NCI-H446 (cell line): ENCODE measurements around the gene MEN1.
A peak's percentile ranks its signal among the peaks of the same experiment; 100 is the strongest.

Experiments
- DNase-seq, 2 experiments: peaks; one replicate each; lab custom pipeline; 2025; lab: John Stamatoyannopoulos, UW

The MEN1 gene

GRCh38 chr11:64762674-64763525 is 47.5 kb downstream of the MEN1 start:
- DNase-seq, result no peak

GRCh38 chr11:64762277-64762673 is 48.1 kb downstream of the MEN1 start:
- no peak for DNase-seq

- no peak for DNase-seq
These were observed 49.5 kb downstream of the MEN1 start for GRCh38 chr11:64760759-64761420.

GRCh38 chr11:64759722-64760719 is 50.3 kb downstream of the MEN1 start, which contains the start of gene PYGM:
Gene PYGM (minus strand): TSS chr11:64759974. CDS start chr11:64759898, 76 bp downstream.
- peak in 1 of 2 experiments; percentile 33 for DNase-seq

- DNase-seq, result no peak
These were observed 51.1 kb downstream of the MEN1 start for GRCh38 chr11:64759131-64759721.

- no peak for DNase-seq
These were observed 51.8 kb downstream of the MEN1 start for GRCh38 chr11:64758330-64759079.

GRCh38 chr11:64757549-64758329 is 52.6 kb downstream of the MEN1 start:
- DNase-seq, result no peak

GRCh38 chr11:64755681-64756361 is 54.5 kb downstream of the MEN1 start:
- no peak for DNase-seq

GRCh38 chr11:64754919-64755662 is 55.3 kb downstream of the MEN1 start:
- DNase-seq, result no peak

- DNase-seq, result no peak
These were observed 56.0 kb downstream of the MEN1 start for GRCh38 chr11:64754124-64754918.
